Right lobe of liver (tissue), 6 donors: Measurements from ENCODE around the gene RNLS. TPM values are rescaled to one million over a fixed set of nuclear protein-coding genes. Genes with fewer than 3 reads are reported as not detected.

Source experiments
- ATAC-seq, 4 donors: fragments of 200-7000 bp; cut with Tn5 transposase; one replicate each; pipeline ENCODE4 v1.9.1; 2020; ENCODE audit warnings: mild to moderate bottlenecking in 4 of 4, moderate library complexity in 4 of 4
- DNase-seq, 3 donors: peaks; one replicate each; pipeline ENCODE4 v3.0.0-alpha.2; 2020
- H3K27ac ChIP-seq, 3 donors: fragments of 200-600 bp; one replicate each; pipeline ENCODE4 v1.8.0; 2022
- H3K27me3 ChIP-seq, 2 donors: fragments of 200-600 bp; one replicate each; pipeline ENCODE4 v1.8.0; 2022
- H3K36me3 ChIP-seq, 4 donors: fragments of 200-600 bp; sonication (generic) in 1 of 4; one replicate each; pipeline versions ENCODE4 v1.5.1 to v1.8.0; 2017 to 2022; ENCODE audit warnings: control low read depth in 1 of 4
- H3K4me1 ChIP-seq, 4 donors: fragments of 200-600 bp; sonication (generic) in 1 of 4; one replicate each; pipeline versions ENCODE4 v1.5.1 to v1.8.0; 2017 to 2022; ENCODE audit warnings: control low read depth in 1 of 4
- H3K4me3 ChIP-seq, 3 donors: fragments of 200-600 bp; one replicate each; pipeline ENCODE4 v1.8.0; 2022
- H3K9me3 ChIP-seq, 4 donors: fragments of 200-600 bp; sonication (generic) in 1 of 4; one replicate each; pipeline versions ENCODE4 v1.5.1 to v1.8.0; 2017 to 2022; ENCODE audit warnings: control low read depth in 1 of 4
- POLR2A ChIP-seq: fragments of 450-650 bp; IDR thresholded peaks from one replicate; pipeline ENCODE4 v1.6.1; 2017; ENCODE audit warnings: antibody characterized with exemption, mild to moderate bottlenecking
- WGBS: methylation state at CpG from one replicate; pipeline ENCODE4 v1.1.6; 2018; ENCODE audit warnings: low coverage, low lambda C conversion rate; ENCODE audit not compliant: insufficient coverage; ENCODE audit errors: missing lambda C conversion rate; 5-methylcytosine and 5-hydroxymethylcytosine counted together
- intact Hi-C, 2 donors: fragments of 100-400 bp; cut with DNase I; formaldehyde crosslinking; loops; one replicate each; pipeline versions ENCODE4 v1.11.2 to v1.14.1; 2022
- total RNA-seq, 6 experiments: library from RNA; depleted of rRNA in 2 of 6; stranded (reverse); fragments of >200 nt in 2 of 6; fragmentation: NEBNext Ultra II Directional in 3 of 6; extraction: Animal tissue kit (Norgen Biotek cat#: 25700) in 3 of 6; gene quantifications; one replicate each; pipeline versions ENCODE4 v1.1.0 to v1.2.4, GENCODE V29; 2016 to 2023
- TF ChIP-seq, protein P1 (sequence below), 4 donors: fragments of 200-600 bp in 3 of 4; fragments of 450-650 bp in 1 of 4; IDR thresholded peaks; one replicate each; pipeline versions ENCODE4 v1.5.1 to v1.8.0; 2016 to 2022; ENCODE audit warnings: antibody characterized with exemption in 4 of 4, mild to moderate bottlenecking in 2 of 4
- donor health status: DM: no; HTN: yes; CAD: no.
- donor health status: DM: no; HTN: no; CAD: no.
- donor health status: DM: no; HTN: no; CAD: no.
- donor health status: DM: no; HTN: yes; CAD: no.
- donor health status: DM: no; HTN: yes; CAD: no.

RNLS gene
- total RNA-seq, 6 experiments from 2014 or later: 5.9 to 10.5 (median 7.3) TPM

DNA sequence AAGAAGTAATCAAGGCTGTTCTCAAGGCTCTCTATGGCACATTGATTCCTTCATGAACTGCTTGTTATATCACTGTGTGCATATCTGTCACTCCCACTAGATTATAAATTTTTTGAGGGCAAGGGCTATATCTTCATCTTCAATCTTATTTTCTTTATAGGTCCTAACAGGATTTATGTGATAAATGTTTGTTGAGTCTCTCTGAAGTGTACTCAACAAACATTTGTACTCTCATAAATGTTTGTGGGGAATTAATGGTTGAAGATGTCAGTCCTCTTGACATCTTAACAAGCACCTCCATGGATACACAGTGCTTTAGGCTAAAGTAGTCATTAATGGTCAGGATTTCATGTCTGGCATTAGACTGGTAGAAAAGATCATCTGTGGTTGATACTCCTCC is 143.2 kb downstream of the RNLS start:
- no peak for TF ChIP-seq POLR2A
- TF ChIP-seq, protein P1, sequence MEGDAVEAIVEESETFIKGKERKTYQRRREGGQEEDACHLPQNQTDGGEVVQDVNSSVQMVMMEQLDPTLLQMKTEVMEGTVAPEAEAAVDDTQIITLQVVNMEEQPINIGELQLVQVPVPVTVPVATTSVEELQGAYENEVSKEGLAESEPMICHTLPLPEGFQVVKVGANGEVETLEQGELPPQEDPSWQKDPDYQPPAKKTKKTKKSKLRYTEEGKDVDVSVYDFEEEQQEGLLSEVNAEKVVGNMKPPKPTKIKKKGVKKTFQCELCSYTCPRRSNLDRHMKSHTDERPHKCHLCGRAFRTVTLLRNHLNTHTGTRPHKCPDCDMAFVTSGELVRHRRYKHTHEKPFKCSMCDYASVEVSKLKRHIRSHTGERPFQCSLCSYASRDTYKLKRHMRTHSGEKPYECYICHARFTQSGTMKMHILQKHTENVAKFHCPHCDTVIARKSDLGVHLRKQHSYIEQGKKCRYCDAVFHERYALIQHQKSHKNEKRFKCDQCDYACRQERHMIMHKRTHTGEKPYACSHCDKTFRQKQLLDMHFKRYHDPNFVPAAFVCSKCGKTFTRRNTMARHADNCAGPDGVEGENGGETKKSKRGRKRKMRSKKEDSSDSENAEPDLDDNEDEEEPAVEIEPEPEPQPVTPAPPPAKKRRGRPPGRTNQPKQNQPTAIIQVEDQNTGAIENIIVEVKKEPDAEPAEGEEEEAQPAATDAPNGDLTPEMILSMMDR (IDR thresholded peaks at IDR 0.05): no peak
- Histone ChIP-seq H3K27ac (no peak overlapping the region), H3K27me3 (no peaks in the 10 kb centered on the region), H3K4me1 (no peaks in the 10 kb centered on the region), H3K9me3 (no peaks in the 10 kb centered on the region), H3K4me3 (no peak overlapping the region), H3K36me3 (no peaks in the 10 kb centered on the region)
- DNase-seq: no peak
- intact Hi-C loops: no loop called here
- no peak for ATAC-seq

DNA sequence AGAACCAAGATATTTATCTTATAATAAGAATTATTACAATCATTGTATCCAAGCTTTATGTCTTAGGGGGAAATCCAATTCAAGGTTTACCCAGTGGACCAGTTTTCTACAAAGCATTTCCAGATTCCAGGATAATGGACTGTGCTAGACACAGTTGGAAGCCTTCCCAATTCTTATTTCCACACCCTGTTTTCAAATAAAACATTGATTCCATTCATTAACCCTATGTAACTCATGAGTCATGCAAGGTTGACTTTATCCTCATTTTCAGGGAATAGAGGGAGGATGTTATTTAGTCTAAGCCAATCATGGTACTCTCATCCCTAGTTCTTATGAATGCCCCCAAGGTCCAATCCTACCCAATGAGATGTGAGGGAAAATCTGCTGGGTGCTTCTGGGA is 145.7 kb downstream of the RNLS start:
- no peak for DNase-seq
- H3K9me3 ChIP-seq: no peaks in the 10 kb centered on the region

DNA sequence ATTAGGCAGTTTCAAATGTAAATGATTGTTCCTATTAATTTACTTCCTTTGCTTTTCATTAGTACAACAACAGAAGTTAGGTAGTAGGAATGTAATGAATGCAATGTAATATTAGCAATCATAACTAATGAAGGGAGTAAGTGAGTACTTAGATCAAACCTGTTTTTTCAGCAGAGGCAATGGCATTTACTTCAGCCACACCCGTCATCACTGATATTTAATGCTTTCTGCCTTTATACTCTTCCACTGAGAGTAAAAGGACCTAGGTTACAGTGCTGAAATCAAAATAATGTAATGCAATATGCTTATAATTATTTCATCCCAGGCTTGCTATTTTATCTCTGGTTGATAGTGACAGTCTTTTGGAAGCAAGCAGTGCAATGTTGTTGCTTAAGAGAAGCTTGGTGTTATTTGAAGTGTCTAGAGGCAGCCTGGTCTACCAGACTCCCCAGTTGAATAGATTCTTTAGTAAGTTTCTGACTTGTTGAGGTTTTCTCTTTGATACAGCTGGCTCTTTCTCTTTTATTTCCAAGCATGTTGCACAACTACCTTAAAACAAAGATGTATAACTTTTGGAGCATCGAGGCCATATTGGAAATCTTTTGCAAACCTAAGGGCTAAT is 149.4 kb downstream of the RNLS start:
- ATAC-seq (no peak), DNase-seq (no peak)
- Histone ChIP-seq H3K36me3 (no peaks in the 10 kb centered on the region), H3K4me3 (no peak overlapping the region), H3K27ac (no peak overlapping the region), H3K4me1 (no peaks in the 10 kb centered on the region), H3K9me3 (no peaks in the 10 kb centered on the region), H3K27me3 (no peaks in the 10 kb centered on the region)
- 74% methylated on average over 2 of the region's 2 CpGs for WGBS
- TF ChIP-seq, protein P1 (IDR thresholded peaks at IDR 0.05): no peak
- no peak for TF ChIP-seq POLR2A
- intact Hi-C loops: no loop called here

More for the DNA sequence above, 145.7 kb downstream of the RNLS start:
- no peaks in the 10 kb centered on the region for H3K4me1 ChIP-seq
- H3K36me3 ChIP-seq: no peaks in the 10 kb centered on the region
- H3K27ac ChIP-seq: no peak overlapping the region
- TF ChIP-seq POLR2A: no peak
- TF ChIP-seq, protein P1 (IDR thresholded peaks at IDR 0.05): no peak
- no peaks in the 10 kb centered on the region for H3K27me3 ChIP-seq
- intact Hi-C loops: no loop called here
- ATAC-seq: peak in 1 of 4 donors; percentile 68
- no peak overlapping the region for H3K4me3 ChIP-seq

DNA sequence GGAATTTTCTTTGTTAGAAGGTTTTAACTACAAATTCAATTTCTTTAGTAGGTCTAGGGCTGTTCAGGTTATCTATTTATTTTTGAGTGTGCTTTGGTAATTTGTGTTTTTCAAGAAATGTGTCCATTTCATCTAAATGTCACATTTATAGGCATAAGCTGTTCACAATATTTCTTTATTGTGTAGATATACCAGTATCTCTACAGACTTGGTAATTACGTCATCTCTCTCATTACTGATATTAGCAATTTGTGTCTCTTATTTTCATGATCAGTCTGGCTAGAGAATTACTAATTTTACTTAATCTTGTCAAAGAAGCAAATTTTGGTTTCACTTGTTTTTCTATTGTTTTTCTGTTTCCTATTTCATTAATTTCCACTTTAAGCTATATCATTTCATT is 152.0 kb downstream of the RNLS start:
- no peaks in the 10 kb centered on the region for H3K9me3 ChIP-seq

More for the DNA sequence above, 152.0 kb downstream of the RNLS start:
- H3K4me1 ChIP-seq: no peaks in the 10 kb centered on the region
- H3K27me3 ChIP-seq: no peaks in the 10 kb centered on the region
- DNase-seq (no peak), ATAC-seq (no peak)
- TF ChIP-seq, protein P1 (IDR thresholded peaks at IDR 0.05): no peak
- no peak for TF ChIP-seq POLR2A
- intact Hi-C loops: no loop called here
- no peak overlapping the region for H3K4me3 ChIP-seq
- no peak overlapping the region for H3K27ac ChIP-seq
- 100% methylated on average over 1 of the region's 1 CpG for WGBS
- H3K36me3 ChIP-seq: no peaks in the 10 kb centered on the region
